ENCODE data around the gene BTG1.
"Not testable (repeated sequence)": the region's sequence is repeated elsewhere in the genome, so short reads cannot be mapped to it uniquely, and the experiment has no call there.

The BTG1 gene

DNA sequence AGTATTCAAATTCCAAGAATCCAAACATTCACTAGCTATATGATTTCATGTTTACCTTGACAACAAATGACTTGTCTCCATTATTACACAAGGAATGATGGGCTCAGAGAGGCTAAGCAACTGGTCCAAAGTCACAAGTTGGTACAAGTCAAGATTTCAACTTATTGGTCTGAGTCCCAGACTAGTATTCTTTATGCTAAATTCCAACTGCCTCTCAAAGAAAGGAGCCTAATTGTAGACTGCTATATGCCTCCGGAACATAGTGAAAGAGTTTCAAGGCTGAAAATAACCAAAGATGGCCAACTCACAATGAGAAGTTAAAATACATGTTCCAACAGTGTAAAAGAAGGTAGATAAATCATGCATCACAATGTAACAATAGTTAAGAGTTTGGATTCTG, 7.5 kb downstream of the BTG1 start:
- ChIA-PET POLR2A (interaction anchor here (1.3 to 9.0 kb wide), 2 partner anchors 7 to 308 kb away, joined by 3 to 127 read pairs; partner anchors contain the start of gene BTG1), CTCF (interaction anchor here (0.7 to 2.8 kb wide), 10 partner anchors 8 to 762 kb away, joined by 3 to 11 read pairs (median 5); no protein-coding TSS in a partner anchor)
- TF ChIP-seq, protein P1, sequence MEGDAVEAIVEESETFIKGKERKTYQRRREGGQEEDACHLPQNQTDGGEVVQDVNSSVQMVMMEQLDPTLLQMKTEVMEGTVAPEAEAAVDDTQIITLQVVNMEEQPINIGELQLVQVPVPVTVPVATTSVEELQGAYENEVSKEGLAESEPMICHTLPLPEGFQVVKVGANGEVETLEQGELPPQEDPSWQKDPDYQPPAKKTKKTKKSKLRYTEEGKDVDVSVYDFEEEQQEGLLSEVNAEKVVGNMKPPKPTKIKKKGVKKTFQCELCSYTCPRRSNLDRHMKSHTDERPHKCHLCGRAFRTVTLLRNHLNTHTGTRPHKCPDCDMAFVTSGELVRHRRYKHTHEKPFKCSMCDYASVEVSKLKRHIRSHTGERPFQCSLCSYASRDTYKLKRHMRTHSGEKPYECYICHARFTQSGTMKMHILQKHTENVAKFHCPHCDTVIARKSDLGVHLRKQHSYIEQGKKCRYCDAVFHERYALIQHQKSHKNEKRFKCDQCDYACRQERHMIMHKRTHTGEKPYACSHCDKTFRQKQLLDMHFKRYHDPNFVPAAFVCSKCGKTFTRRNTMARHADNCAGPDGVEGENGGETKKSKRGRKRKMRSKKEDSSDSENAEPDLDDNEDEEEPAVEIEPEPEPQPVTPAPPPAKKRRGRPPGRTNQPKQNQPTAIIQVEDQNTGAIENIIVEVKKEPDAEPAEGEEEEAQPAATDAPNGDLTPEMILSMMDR (IDR thresholded peaks at IDR 0.05; ENCODE audit: control extremely low read depth, extremely low read depth, low read depth, missing control alignments): no peak
- no peak for DNase-seq (ENCODE audit: extremely low spot score)

DNA sequence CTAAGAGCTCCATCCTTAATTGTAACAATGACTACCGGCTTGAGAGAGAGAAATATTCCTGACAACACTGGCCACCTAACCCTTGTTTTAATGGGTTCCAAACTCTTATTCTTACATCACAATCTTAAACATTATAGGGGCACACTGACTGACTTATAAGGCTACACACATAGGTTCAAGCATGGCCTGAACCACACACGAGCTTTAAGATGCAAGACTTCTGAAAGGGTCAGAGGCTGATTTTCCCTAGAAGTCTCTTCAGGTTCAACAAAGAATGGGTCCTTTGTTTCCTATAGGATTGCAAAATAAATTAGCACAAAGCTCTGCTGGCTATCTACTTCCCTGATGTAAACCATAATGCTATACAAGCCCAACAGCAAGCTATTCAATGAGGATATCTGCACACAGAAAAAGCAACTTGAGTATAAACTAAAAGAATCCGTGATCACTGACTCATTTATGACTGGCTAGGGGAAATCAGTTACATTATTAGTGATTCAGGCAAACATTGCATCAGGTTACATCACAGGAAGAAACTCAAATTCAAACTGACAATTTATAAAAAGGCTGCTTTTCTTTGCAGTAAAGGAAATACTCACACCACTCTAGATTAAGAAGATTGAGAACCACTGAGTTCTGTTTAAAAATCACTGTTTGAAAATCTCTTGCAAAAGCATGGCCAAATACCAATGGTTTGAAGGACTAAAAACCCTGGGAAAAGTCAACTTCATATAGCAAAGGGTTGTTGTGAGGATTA, 8.5 kb downstream of the BTG1 start:
- CTCF ChIA-PET: interaction anchor here (0.7 to 2.8 kb wide), 21 partner anchors 8 to 761 kb away, joined by 3 to 11 read pairs (median 3); partner anchors contain the start of gene BTG1
- no peak for DNase-seq (ENCODE audit: extremely low spot score)
- POLR2A ChIA-PET: interaction anchor here (0.5 to 9.0 kb wide), 5 partner anchors 8 to 309 kb away, joined by 3 to 127 read pairs (median 4); partner anchors contain the start of gene BTG1
- TF ChIP-seq, protein P1 (IDR thresholded peaks at IDR 0.05; ENCODE audit: control extremely low read depth, extremely low read depth, low read depth, missing control alignments): no peak

GRCh38 chr12:92136026-92136730, 9.5 kb downstream of the BTG1 start:
- ChIA-PET POLR2A (interaction anchor here (0.5 to 9.0 kb wide), 5 partner anchors 9 to 316 kb away, joined by 3 to 127 read pairs (median 4); partner anchors contain the start of gene BTG1), CTCF (interaction anchor here (0.7 to 2.8 kb wide), 13 partner anchors 9 to 754 kb away, joined by 3 to 10 read pairs (median 3); partner anchors contain the start of gene BTG1)
- DNase-seq (ENCODE audit: extremely low spot score): no peak
- TF ChIP-seq, protein P1 (IDR thresholded peaks at IDR 0.05; ENCODE audit: control extremely low read depth, extremely low read depth, low read depth, missing control alignments): no peak

- not testable (repeated sequence) for DNase-seq (ENCODE audit: extremely low spot score)
- ChIA-PET CTCF (interaction anchor here (1.3 to 3.6 kb wide), 6 partner anchors 9 to 754 kb away, joined by 3 to 14 read pairs (median 8); partner anchors contain the start of gene BTG1), POLR2A (interaction anchor here (9.0 kb wide), 1 partner anchor 9 kb away, joined by 127 read pairs; the partner anchor contains the start of gene BTG1)
Measured at GRCh38 chr12:92135541-92135940, 10.1 kb downstream of the BTG1 start.

- DNase-seq (ENCODE audit: extremely low spot score): no peak
- TF ChIP-seq, protein P1 (IDR thresholded peaks at IDR 0.05; ENCODE audit: control extremely low read depth, extremely low read depth, low read depth, missing control alignments): no peak
- CTCF ChIA-PET: interaction anchor here (1.2 to 3.6 kb wide), 7 partner anchors 10 to 753 kb away, joined by 3 to 14 read pairs (median 11); partner anchors contain the start of gene BTG1
- POLR2A ChIA-PET: interaction anchor here (0.5 to 9.0 kb wide), 9 partner anchors 10 to 864 kb away, joined by 3 to 127 read pairs (median 3); partner anchors contain the start of gene BTG1
Measured at GRCh38 chr12:92134638-92135274, 10.9 kb downstream of the BTG1 start.

DNA sequence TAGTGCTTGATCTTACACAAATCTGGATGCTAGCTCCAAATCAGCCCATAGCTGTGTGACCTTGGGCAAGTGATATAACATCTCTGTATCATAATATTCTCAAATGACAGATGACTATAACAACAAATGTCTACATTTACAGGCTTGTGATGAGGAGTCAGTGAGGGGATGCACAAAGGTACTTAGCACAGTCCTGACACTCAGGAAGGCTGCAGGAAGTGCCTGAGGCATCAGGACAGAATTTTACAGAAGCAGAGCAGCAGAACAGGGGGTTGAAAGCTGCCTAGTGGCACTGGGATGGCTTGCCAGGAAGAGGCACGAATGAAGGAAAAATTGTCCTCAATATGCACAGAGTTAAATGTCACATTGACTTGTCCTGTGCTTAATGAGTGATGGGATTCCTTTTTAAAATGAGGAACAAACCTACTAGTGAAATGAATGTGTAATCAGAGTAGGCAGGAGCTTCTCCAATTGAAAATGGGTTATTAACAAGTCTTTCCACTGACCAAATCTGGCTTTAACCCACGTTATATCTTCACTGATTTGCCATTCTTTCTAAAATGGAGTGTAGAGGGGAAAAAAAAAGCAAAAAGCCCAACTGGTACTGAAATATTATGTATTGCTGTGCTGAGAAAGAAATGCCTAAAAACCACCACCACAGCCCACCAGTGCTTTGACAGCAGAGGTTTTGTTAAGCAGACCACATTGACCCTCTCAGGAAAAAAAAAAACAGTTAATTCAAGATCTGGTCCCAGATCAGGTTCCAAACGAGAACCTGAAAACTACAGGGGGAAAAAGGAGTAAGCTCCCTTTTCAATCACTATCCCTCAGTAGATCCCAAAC, 11.6 kb downstream of the BTG1 start:
- POLR2A ChIA-PET: interaction anchor here (0.5 to 9.0 kb wide), 9 partner anchors 8 to 424 kb away, joined by 3 to 127 read pairs (median 3); partner anchors contain the start of gene BTG1
- CTCF ChIA-PET: interaction anchor here (1.2 to 3.6 kb wide), 9 partner anchors 8 to 752 kb away, joined by 3 to 14 read pairs (median 7); partner anchors contain the start of gene BTG1
- no peak for DNase-seq (ENCODE audit: extremely low spot score)

More for the DNA sequence above, 11.6 kb downstream of the BTG1 start:
- TF ChIP-seq, protein P1 (IDR thresholded peaks at IDR 0.05; ENCODE audit: control extremely low read depth, extremely low read depth, low read depth, missing control alignments): no peak

All from GM10248 (cell line).